HG02852 (cell line): ENCODE measurements around the gene HFM1.
"Not testable (repeated sequence)": the region's sequence is repeated elsewhere in the genome, so short reads cannot be mapped to it uniquely, and the experiment has no call there.

Experiments used
- ATAC-seq: cut with Tn5 transposase; IDR thresholded peaks from one replicate; pipeline ENCODE4 v1.9.1; 2021; ENCODE audit warnings: mild to moderate bottlenecking, moderate library complexity; ENCODE audit not compliant: unreplicated experiment

HFM1 gene

GRCh38 chr1:91404151-91405012 is at the start of gene HFM1:
HFM1 (minus strand) TSS chr1:91404837; CDS start chr1:91401082, 3,755 bp downstream.
- peak; percentile 96 for ATAC-seq

- no peak for ATAC-seq
Measured at GRCh38 chr1:91454136-91454535, 49.5 kb upstream of the HFM1 start.

GRCh38 chr1:91450260-91450659 is 45.6 kb upstream of the HFM1 start:
- ATAC-seq: no peak

GRCh38 chr1:91447782-91448181 is 43.1 kb upstream of the HFM1 start:
- not testable (repeated sequence) for ATAC-seq

GRCh38 chr1:91441980-91442379 is 37.3 kb upstream of the HFM1 start:
- not testable (repeated sequence) for ATAC-seq

- ATAC-seq: no peak
Measured at GRCh38 chr1:91440847-91441246, 36.2 kb upstream of the HFM1 start.

- ATAC-seq: no peak
Measured at GRCh38 chr1:91439016-91439415, 34.4 kb upstream of the HFM1 start.

GRCh38 chr1:91428182-91428798 is 23.7 kb upstream of the HFM1 start:
- no peak for ATAC-seq

- ATAC-seq: no peak
Measured at GRCh38 chr1:91427741-91428140, 23.1 kb upstream of the HFM1 start.

GRCh38 chr1:91422523-91422922 is 17.9 kb upstream of the HFM1 start:
- not testable (repeated sequence) for ATAC-seq

GRCh38 chr1:91412371-91412770 is 7.7 kb upstream of the HFM1 start:
- no peak for ATAC-seq

GRCh38 chr1:91406773-91407389 is 2.2 kb upstream of the HFM1 start:
- ATAC-seq: no peak

- no peak for ATAC-seq
Measured at GRCh38 chr1:91402023-91402422, 2.6 kb downstream of the HFM1 start.

- no peak for ATAC-seq
Measured at GRCh38 chr1:91400133-91400725, 4.4 kb downstream of the HFM1 start.

GRCh38 chr1:91398291-91398690 is 6.3 kb downstream of the HFM1 start:
- no peak for ATAC-seq

- ATAC-seq: no peak
Measured at GRCh38 chr1:91397605-91398004, 7.0 kb downstream of the HFM1 start.

- no peak for ATAC-seq
Measured at GRCh38 chr1:91393042-91393441, 11.6 kb downstream of the HFM1 start.

GRCh38 chr1:91386109-91386508 is 18.5 kb downstream of the HFM1 start:
- ATAC-seq: no peak

GRCh38 chr1:91383456-91383855 is 21.2 kb downstream of the HFM1 start:
- ATAC-seq: no peak

- no peak for ATAC-seq
Measured at GRCh38 chr1:91381844-91382243, 22.8 kb downstream of the HFM1 start.

GRCh38 chr1:91374086-91374485 is 30.6 kb downstream of the HFM1 start:
- ATAC-seq: no peak
